NCI-H2227 (cell line): Measurements from ENCODE around the gene ANKDD1B.
A peak's percentile ranks its signal among the peaks of the same experiment; 100 is the strongest.

Experiments
- DNase-seq: peaks from one replicate; lab custom pipeline; 2025; ENCODE audit not compliant: unreplicated experiment; lab: John Stamatoyannopoulos, UW

The ANKDD1B gene

GRCh38 chr5:75659791-75660450, 48.7 kb downstream of the ANKDD1B start:
- DNase-seq = no peak

GRCh38 chr5:75660678-75661465, 49.6 kb downstream of the ANKDD1B start:
- no peak for DNase-seq

GRCh38 chr5:75662061-75662460, 50.8 kb downstream of the ANKDD1B start:
- DNase-seq = no peak

- no peak for DNase-seq
Observed at GRCh38 chr5:75663579-75664284, 52.5 kb downstream of the ANKDD1B start.

GRCh38 chr5:75664979-75665378, 53.7 kb downstream of the ANKDD1B start:
- DNase-seq = no peak

- DNase-seq = no peak
Observed at GRCh38 chr5:75666801-75667200, 55.5 kb downstream of the ANKDD1B start.

- no peak for DNase-seq
Observed at GRCh38 chr5:75667586-75667985, 56.3 kb downstream of the ANKDD1B start.

GRCh38 chr5:75668445-75668844, 57.2 kb downstream of the ANKDD1B start:
- no peak for DNase-seq

- DNase-seq = no peak
Observed at GRCh38 chr5:75668977-75669689, 57.9 kb downstream of the ANKDD1B start.

GRCh38 chr5:75670577-75670976, 59.3 kb downstream of the ANKDD1B start:
- DNase-seq = no peak

- no peak for DNase-seq
Observed at GRCh38 chr5:75671506-75671905, 60.3 kb downstream of the ANKDD1B start.

- no peak for DNase-seq
Observed at GRCh38 chr5:75672616-75673015, 61.4 kb downstream of the ANKDD1B start.

GRCh38 chr5:75675783-75676182, 64.5 kb downstream of the ANKDD1B start:
- DNase-seq = no peak

GRCh38 chr5:75677607-75678006, 66.4 kb downstream of the ANKDD1B start:
- no peak for DNase-seq

- no peak for DNase-seq
Observed at GRCh38 chr5:75678155-75678554, 66.9 kb downstream of the ANKDD1B start.

GRCh38 chr5:75681125-75681830, 70.0 kb downstream of the ANKDD1B start:
- DNase-seq = peak; percentile 41

- no peak for DNase-seq
Observed at GRCh38 chr5:75685141-75685540, 73.9 kb downstream of the ANKDD1B start.

GRCh38 chr5:75686480-75686879, 75.2 kb downstream of the ANKDD1B start:
- no peak for DNase-seq

GRCh38 chr5:75690669-75691068, 79.4 kb downstream of the ANKDD1B start:
- DNase-seq = no peak

- DNase-seq = no peak
Observed at GRCh38 chr5:75694781-75695180, 83.5 kb downstream of the ANKDD1B start.
